Naive thymus-derived CD4-positive, alpha-beta T cell (primary cell): Measurements from ENCODE around the gene NR5A1. TPM values are rescaled to one million over a fixed set of nuclear protein-coding genes. Genes with fewer than 3 reads are reported as not detected.
A peak's percentile ranks its signal among the peaks of the same experiment; 100 is the strongest.

Experiments used
- ATAC-seq: fragments of 150-1000 bp; cut with Tn5 transposase; 2 replicates; pipeline ENCODE4 v1.10.0; 2021; ENCODE audit warnings: mild to moderate bottlenecking, moderate library complexity
- CTCF ChIA-PET: fragments of 350-600 bp; sonication (Branson Sonifier 250); formaldehyde crosslinking; loops from one replicate; lab custom pipeline; 2021; ENCODE audit warnings: antibody characterized with exemption; lab: Charles Lee
- POLR2A ChIA-PET: fragments of 350-600 bp; sonication (Branson Sonifier 250); formaldehyde crosslinking; loops from one replicate; lab custom pipeline; 2021; ENCODE audit warnings: antibody characterized with exemption, inconsistent platforms; lab: Charles Lee
- DNase-seq, 9 donors: peaks; one replicate each; pipeline versions ENCODE4 v3.0.0 to v3.0.0-alpha.2; 2020 to 2022; ENCODE audit warnings: mixed read lengths in 1 of 9
- H3K27ac ChIP-seq: one replicate; pipeline ENCODE4 v1.7.0; 2013; ENCODE audit warnings: mild to moderate bottlenecking, low read depth, low read length, moderate library complexity
- H3K27me3 ChIP-seq, 2 donors: one replicate each; pipeline ENCODE4 v1.7.0; 2013; ENCODE audit warnings: low read length in 2 of 2, mild to moderate bottlenecking in 2 of 2, moderate library complexity in 2 of 2; ENCODE audit not compliant: control insufficient read depth in 2 of 2, insufficient read depth in 2 of 2
- H3K36me3 ChIP-seq, 3 experiments: 1 replicate in 2 of 3; 2 replicates in 1 of 3; pipeline ENCODE4 v1.7.0; 2013; ENCODE audit warnings: low read length in 3 of 3, mild to moderate bottlenecking in 3 of 3, moderate library complexity in 1 of 3; ENCODE audit not compliant: insufficient read depth in 3 of 3, control insufficient read depth in 2 of 3
- H3K4me1 ChIP-seq, 2 donors: one replicate each; pipeline ENCODE4 v1.7.0; 2013; ENCODE audit warnings: low read length in 2 of 2, mild to moderate bottlenecking in 2 of 2, moderate library complexity in 1 of 2; ENCODE audit not compliant: control insufficient read depth in 2 of 2, insufficient read depth in 2 of 2
- H3K4me3 ChIP-seq: 2 replicates; pipeline ENCODE4 v1.7.0; 2013; ENCODE audit warnings: mild to moderate bottlenecking, low read length
- H3K9me3 ChIP-seq, 3 experiments: 1 replicate in 2 of 3; 2 replicates in 1 of 3; pipeline ENCODE4 v1.7.0; 2013; ENCODE audit warnings: low read length in 3 of 3; ENCODE audit not compliant: control insufficient read depth in 2 of 3
- H3K27ac Mint-ChIP-seq, 9 donors: one replicate each; pipeline ENCODE4 v1.8.0; 2020 to 2022; ENCODE audit warnings: mixed read lengths in 9 of 9, mild to moderate bottlenecking in 8 of 9, moderate library complexity in 5 of 9, inconsistent platforms in 2 of 9
- H3K27me3 Mint-ChIP-seq, 5 donors: one replicate each; pipeline ENCODE4 v1.8.0; 2021 to 2022; ENCODE audit warnings: mixed read lengths in 5 of 5, mild to moderate bottlenecking in 1 of 5
- H3K36me3 Mint-ChIP-seq, 5 donors: one replicate each; pipeline ENCODE4 v1.8.0; 2020 to 2022; ENCODE audit warnings: mixed read lengths in 5 of 5, mild to moderate bottlenecking in 3 of 5, inconsistent platforms in 1 of 5
- H3K4me1 Mint-ChIP-seq, 7 donors: one replicate each; pipeline ENCODE4 v1.8.0; 2020 to 2022; ENCODE audit warnings: mixed read lengths in 7 of 7, mild to moderate bottlenecking in 3 of 7, inconsistent platforms in 1 of 7
- H3K4me3 Mint-ChIP-seq, 10 donors: one replicate each; pipeline ENCODE4 v1.8.0; 2020 to 2022; ENCODE audit warnings: mild to moderate bottlenecking in 10 of 10, mixed read lengths in 10 of 10, moderate library complexity in 6 of 10, inconsistent platforms in 2 of 10
- H3K9me3 Mint-ChIP-seq, 11 donors: one replicate each; pipeline ENCODE4 v1.8.0; 2020 to 2022; ENCODE audit warnings: mixed read lengths in 11 of 11, mild to moderate bottlenecking in 4 of 11, inconsistent platforms in 1 of 11, moderate library complexity in 1 of 11
- intact Hi-C, 2 donors: fragments of 100-400 bp; cut with micrococcal nuclease; formaldehyde crosslinking; loops; one replicate each; pipeline ENCODE4 v1.15.1; 2023
- polyA plus RNA-seq, 2 donors: library from polyadenylated mRNA; unstranded; fragments of 300-500 nt; fragmentation: Illumina TruSeq; gene quantifications; one replicate each; pipeline ENCODE4 v1.2.3, GENCODE V29; 2021
- total RNA-seq, 6 experiments: library from RNA in 5 of 6; stranded (reverse) in 5 of 6; gene quantifications; 1 replicate in 5 of 6; 2 replicates in 1 of 6; pipeline ENCODE4 v1.2.3 and lab custom pipeline; 2021 to 2026

The NR5A1 gene
- total RNA-seq, result under 1 TPM in 1 of 5 experiments, not detected in 4; 0.11 TPM
- polyA plus RNA-seq, result not detected
- not detected for total RNA-seq (lab: John Stamatoyannopoulos, UW)

- H3K36me3 ChIP-seq, result no peaks in the 10 kb centered on the region
- H3K27me3 ChIP-seq, result peaks cover 0 to 9% of the 10 kb centered on the region in 2 donors
- H3K9me3 ChIP-seq, result no peaks in the 10 kb centered on the region
- CTCF ChIA-PET, result no interaction called here
- H3K4me3 ChIP-seq, result no peak within 1 kb of the TSS
- POLR2A ChIA-PET, result no interaction called here
- H3K27me3 Mint-ChIP-seq, result peaks cover 15 to 29% (median 22%) of the 10 kb centered on the region in 5 donors
- no peak within 1 kb of the TSS for H3K27ac ChIP-seq
- no peak within 1 kb of the TSS for H3K27ac Mint-ChIP-seq
- ATAC-seq (no peak), DNase-seq (no peak)
- intact Hi-C loops, result no loop called here
- H3K4me1 ChIP-seq, result no peaks in the 10 kb centered on the region
- H3K36me3 Mint-ChIP-seq, result peaks cover 0 to 5% (median 0%) of the 10 kb centered on the region in 5 donors
- peaks cover 6 to 12% (median 7%) of the 10 kb centered on the region in 7 donors for H3K4me1 Mint-ChIP-seq
- peaks cover 0 to 4% (median 0%) of the 10 kb centered on the region in 11 donors for H3K9me3 Mint-ChIP-seq
- H3K4me3 Mint-ChIP-seq, result peak within 1 kb of the TSS in 2 of 10 donors; percentile 25 to 54
Measured at GRCh38 chr9:124506931-124507879, at the start of gene NR5A1. TSS of gene NR5A1 (minus strand) at chr9:124507399. CDS start at chr9:124503395, 4,004 bp downstream.

- no peak for ATAC-seq
Measured at GRCh38 chr9:124555043-124555442, 47.8 kb upstream of the NR5A1 start.

GRCh38 chr9:124553738-124554137, 46.5 kb upstream of the NR5A1 start:
- Mint-ChIP-seq H3K4me3 (no peak overlapping the region), H3K36me3 (no peaks in the 10 kb centered on the region), H3K4me1 (peaks cover 0 to 11% (median 6%) of the 10 kb centered on the region in 7 donors), H3K9me3 (no peaks in the 10 kb centered on the region), H3K27ac (no peak overlapping the region), H3K27me3 (peaks cover 0 to 12% (median 0%) of the 10 kb centered on the region in 5 donors)
- Histone ChIP-seq H3K27me3 (no peaks in the 10 kb centered on the region), H3K4me1 (peaks cover 0 to 9% of the 10 kb centered on the region in 2 donors), H3K9me3 (no peaks in the 10 kb centered on the region), H3K36me3 (no peaks in the 10 kb centered on the region), H3K4me3 (no peak overlapping the region), H3K27ac (no peak overlapping the region)
- no peak for DNase-seq
- CTCF ChIA-PET, result interaction anchor here (0.7 kb wide), 2 partner anchors 19 to 112 kb away, joined by 3 read pairs; no protein-coding TSS in a partner anchor
- intact Hi-C loops, result no loop called here
- ATAC-seq, result no peak
- POLR2A ChIA-PET, result no interaction called here

More at GRCh38 chr9:124555043-124555442, 47.8 kb upstream of the NR5A1 start:
- no peak for DNase-seq
- H3K4me3 ChIP-seq, result no peak overlapping the region
- CTCF ChIA-PET, result interaction anchor here (0.6 kb wide), 2 partner anchors 18 to 82 kb away, joined by 3 to 4 read pairs; no protein-coding TSS in a partner anchor
- H3K27me3 ChIP-seq, result no peaks in the 10 kb centered on the region
- H3K9me3 ChIP-seq, result no peaks in the 10 kb centered on the region
- H3K27ac Mint-ChIP-seq, result no peak overlapping the region
- POLR2A ChIA-PET, result interaction anchor here (0.6 kb wide), 1 partner anchor 20 kb away, joined by 3 read pairs; no protein-coding TSS in a partner anchor
- H3K4me3 Mint-ChIP-seq, result no peak overlapping the region
- no peaks in the 10 kb centered on the region for H3K9me3 Mint-ChIP-seq
- intact Hi-C loops, result no loop called here
- H3K27ac ChIP-seq, result no peak overlapping the region
- H3K4me1 ChIP-seq, result peaks cover 0 to 4% of the 10 kb centered on the region in 2 donors
- H3K36me3 Mint-ChIP-seq, result no peaks in the 10 kb centered on the region
- peaks cover 0 to 2% (median 0%) of the 10 kb centered on the region in 7 donors for H3K4me1 Mint-ChIP-seq
- H3K27me3 Mint-ChIP-seq, result peaks cover 0 to 8% (median 0%) of the 10 kb centered on the region in 5 donors
- H3K36me3 ChIP-seq, result no peaks in the 10 kb centered on the region

DNA sequence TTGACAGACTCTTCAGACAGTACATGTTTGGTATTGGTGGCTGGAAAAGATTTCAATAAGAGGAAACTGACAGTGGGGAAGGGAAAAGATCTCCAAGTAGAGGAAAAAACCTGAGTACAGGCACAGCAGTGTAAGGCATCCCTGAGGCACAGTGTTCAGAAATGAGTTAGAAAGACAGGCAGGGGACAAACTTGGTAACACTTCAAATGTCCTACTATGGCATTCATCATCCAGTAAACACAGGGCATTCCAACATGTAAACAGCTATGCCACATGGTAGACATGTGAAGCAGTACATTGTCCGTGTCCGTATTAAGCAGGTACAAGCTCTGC, 45.0 kb upstream of the NR5A1 start:
- no peak overlapping the region for H3K27ac Mint-ChIP-seq
- no peaks in the 10 kb centered on the region for H3K36me3 Mint-ChIP-seq
- no peak for ATAC-seq
- ChIA-PET POLR2A (no interaction called here), CTCF (interaction anchor here (1.4 to 1.9 kb wide), 3 partner anchors 15 to 168 kb away, joined by 5 to 11 read pairs (median 8); no protein-coding TSS in a partner anchor)
- peaks cover 0 to 16% (median 0%) of the 10 kb centered on the region in 5 donors for H3K27me3 Mint-ChIP-seq
- no peaks in the 10 kb centered on the region for H3K36me3 ChIP-seq
- H3K4me3 Mint-ChIP-seq, result no peak overlapping the region
- no peaks in the 10 kb centered on the region for H3K9me3 Mint-ChIP-seq
- no peaks in the 10 kb centered on the region for H3K9me3 ChIP-seq
- no peaks in the 10 kb centered on the region for H3K27me3 ChIP-seq
- no peak overlapping the region for H3K27ac ChIP-seq
- H3K4me1 ChIP-seq, result peaks cover 0 to 10% of the 10 kb centered on the region in 2 donors
- no peak overlapping the region for H3K4me3 ChIP-seq
- DNase-seq, result no peak
- peaks cover 0 to 15% (median 9%) of the 10 kb centered on the region in 7 donors for H3K4me1 Mint-ChIP-seq
- intact Hi-C loops, result no loop called here

- Mint-ChIP-seq H3K36me3 (no peaks in the 10 kb centered on the region), H3K4me3 (no peak overlapping the region), H3K27ac (no peak overlapping the region), H3K27me3 (peaks cover 0 to 16% (median 0%) of the 10 kb centered on the region in 5 donors), H3K4me1 (peaks cover 0 to 15% (median 9%) of the 10 kb centered on the region in 7 donors), H3K9me3 (no peaks in the 10 kb centered on the region)
- Histone ChIP-seq H3K27me3 (no peaks in the 10 kb centered on the region), H3K4me1 (peaks cover 0 to 10% of the 10 kb centered on the region in 2 donors), H3K9me3 (no peaks in the 10 kb centered on the region), H3K4me3 (no peak overlapping the region), H3K27ac (no peak overlapping the region), H3K36me3 (no peaks in the 10 kb centered on the region)
- ChIA-PET CTCF (interaction anchor here (0.7 to 1.9 kb wide), 4 partner anchors 13 to 169 kb away, joined by 3 to 11 read pairs (median 6); no protein-coding TSS in a partner anchor), POLR2A (no interaction called here)
- intact Hi-C loops, result loop anchor here (1.0 kb wide), 2 partner anchors 66 to 161 kb away; no protein-coding TSS in a partner anchor
- DNase-seq, result peak in 7 of 9 donors; percentile 18 to 38 (median 30)
- ATAC-seq, result peak; percentile 45
Measured at GRCh38 chr9:124551472-124552272, 44.5 kb upstream of the NR5A1 start.

DNA sequence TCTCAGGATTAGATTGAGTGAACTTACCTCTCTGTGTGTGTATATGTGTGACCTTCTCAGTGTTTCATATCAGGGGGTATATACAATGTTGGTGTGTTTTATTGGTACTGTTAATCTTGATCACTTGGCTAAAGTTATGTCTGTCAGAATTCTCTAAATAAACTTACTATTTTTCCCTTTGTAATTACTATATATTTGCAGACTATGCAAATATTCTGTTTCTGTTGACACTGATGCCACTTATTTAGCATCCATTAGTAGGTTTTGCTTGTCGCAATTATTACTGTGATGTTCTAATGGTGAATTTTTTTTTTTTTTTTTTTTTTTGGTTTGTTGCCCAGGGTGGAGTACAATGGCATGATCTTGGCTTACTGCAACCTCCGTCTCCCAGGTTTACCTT, 42.9 kb upstream of the NR5A1 start:
- Mint-ChIP-seq H3K4me3 (no peak overlapping the region), H3K36me3 (no peaks in the 10 kb centered on the region), H3K27ac (no peak overlapping the region), H3K27me3 (peaks cover 0 to 15% (median 0%) of the 10 kb centered on the region in 5 donors), H3K4me1 (peaks cover 0 to 15% (median 9%) of the 10 kb centered on the region in 7 donors), H3K9me3 (no peaks in the 10 kb centered on the region)
- ATAC-seq, result no peak
- POLR2A ChIA-PET, result no interaction called here
- CTCF ChIA-PET, result interaction anchor here (0.6 kb wide), 1 partner anchor 1515 kb away, joined by 3 read pairs; no protein-coding TSS in a partner anchor
- Histone ChIP-seq H3K4me1 (peaks cover 0 to 10% of the 10 kb centered on the region in 2 donors), H3K36me3 (no peaks in the 10 kb centered on the region), H3K9me3 (no peaks in the 10 kb centered on the region), H3K27me3 (no peaks in the 10 kb centered on the region), H3K4me3 (no peak overlapping the region), H3K27ac (no peak overlapping the region)
- DNase-seq, result no peak
- intact Hi-C loops, result no loop called here
